Right atrium auricular region (tissue), 2 donors: ENCODE results near the gene SKIC2. TPM values are rescaled to one million over a fixed set of nuclear protein-coding genes. Genes with fewer than 3 reads are reported as not detected.
A peak's percentile ranks its signal among the peaks of the same experiment; 100 is the strongest.

Source experiments
- DNase-seq: peaks from one replicate; pipeline ENCODE4 v3.0.0-alpha.2; 2019; ENCODE audit warnings: low spot score
- H3K27ac ChIP-seq, 2 donors: fragments of 200-600 bp; sonication (generic); 1 replicate in 1 of 2; 2 replicates in 1 of 2; pipeline ENCODE4 v1.5.1; 2016 to 2019
- H3K27me3 ChIP-seq, 2 donors: fragments of 200-600 bp; sonication (generic); one replicate each; pipeline versions ENCODE4 v1.5.1 to v1.6.0; 2017 to 2019
- H3K36me3 ChIP-seq: fragments of 200-600 bp; sonication (generic); one replicate; pipeline ENCODE4 v1.5.1; 2016
- H3K4me1 ChIP-seq, 2 donors: fragments of 200-600 bp; sonication (generic); one replicate each; pipeline versions ENCODE4 v1.5.1 to v1.6.0; 2017 to 2019
- H3K4me3 ChIP-seq, 2 donors: fragments of 200-600 bp; sonication (generic); 1 replicate in 1 of 2; 2 replicates in 1 of 2; pipeline ENCODE4 v1.5.1; 2017 to 2019; ENCODE audit warnings: mild to moderate bottlenecking in 1 of 2, moderate library complexity in 1 of 2
- H3K9me3 ChIP-seq, 2 donors: fragments of 200-600 bp; sonication (generic); one replicate each; pipeline ENCODE4 v1.5.1; 2019
- total RNA-seq, 2 donors: library from RNA; depleted of rRNA; stranded (reverse); fragments of >200 nt; gene quantifications; one replicate each; pipeline ENCODE4 v1.1.0, GENCODE V29; 2016
- TF ChIP-seq, protein P1 (sequence below), 2 donors: fragments of 200-600 bp; sonication (generic); IDR thresholded peaks; one replicate each; pipeline ENCODE4 v1.5.1; 2019; ENCODE audit warnings: antibody characterized with exemption in 2 of 2

Gene SKIC2
- total RNA-seq, 2 donors from 2014 or later: 18.7 to 31.6 TPM

DNA sequence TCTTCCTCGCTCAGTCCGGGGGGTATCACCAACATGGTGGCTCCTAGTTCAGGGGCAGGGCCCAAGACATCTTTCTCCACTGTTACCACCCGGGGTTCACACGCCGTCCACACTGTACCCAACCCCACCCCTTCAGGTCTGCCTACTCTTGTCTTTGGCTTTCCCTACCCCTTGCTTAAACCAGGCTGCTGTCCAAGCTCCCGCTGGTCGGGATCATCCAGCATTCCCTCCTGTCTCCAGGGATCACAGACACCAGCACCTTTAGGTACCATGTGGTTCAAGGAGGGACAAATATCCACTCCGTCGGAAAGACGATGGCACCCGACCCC is 599 bp upstream of the SKIC2 start:
- Histone ChIP-seq H3K4me1 (peaks cover 0 to 20% of the 10 kb centered on the region in 2 donors), H3K4me3 (peak overlapping the region; percentile 82 to 89), H3K36me3 (peaks cover 58% of the 10 kb centered on the region), H3K9me3 (no peaks in the 10 kb centered on the region), H3K27me3 (no peaks in the 10 kb centered on the region), H3K27ac (peak overlapping the region; percentile 75 to 84)
- TF ChIP-seq, protein P1, sequence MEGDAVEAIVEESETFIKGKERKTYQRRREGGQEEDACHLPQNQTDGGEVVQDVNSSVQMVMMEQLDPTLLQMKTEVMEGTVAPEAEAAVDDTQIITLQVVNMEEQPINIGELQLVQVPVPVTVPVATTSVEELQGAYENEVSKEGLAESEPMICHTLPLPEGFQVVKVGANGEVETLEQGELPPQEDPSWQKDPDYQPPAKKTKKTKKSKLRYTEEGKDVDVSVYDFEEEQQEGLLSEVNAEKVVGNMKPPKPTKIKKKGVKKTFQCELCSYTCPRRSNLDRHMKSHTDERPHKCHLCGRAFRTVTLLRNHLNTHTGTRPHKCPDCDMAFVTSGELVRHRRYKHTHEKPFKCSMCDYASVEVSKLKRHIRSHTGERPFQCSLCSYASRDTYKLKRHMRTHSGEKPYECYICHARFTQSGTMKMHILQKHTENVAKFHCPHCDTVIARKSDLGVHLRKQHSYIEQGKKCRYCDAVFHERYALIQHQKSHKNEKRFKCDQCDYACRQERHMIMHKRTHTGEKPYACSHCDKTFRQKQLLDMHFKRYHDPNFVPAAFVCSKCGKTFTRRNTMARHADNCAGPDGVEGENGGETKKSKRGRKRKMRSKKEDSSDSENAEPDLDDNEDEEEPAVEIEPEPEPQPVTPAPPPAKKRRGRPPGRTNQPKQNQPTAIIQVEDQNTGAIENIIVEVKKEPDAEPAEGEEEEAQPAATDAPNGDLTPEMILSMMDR (IDR thresholded peaks at IDR 0.05): no peak
- DNase-seq: no peak

DNA sequence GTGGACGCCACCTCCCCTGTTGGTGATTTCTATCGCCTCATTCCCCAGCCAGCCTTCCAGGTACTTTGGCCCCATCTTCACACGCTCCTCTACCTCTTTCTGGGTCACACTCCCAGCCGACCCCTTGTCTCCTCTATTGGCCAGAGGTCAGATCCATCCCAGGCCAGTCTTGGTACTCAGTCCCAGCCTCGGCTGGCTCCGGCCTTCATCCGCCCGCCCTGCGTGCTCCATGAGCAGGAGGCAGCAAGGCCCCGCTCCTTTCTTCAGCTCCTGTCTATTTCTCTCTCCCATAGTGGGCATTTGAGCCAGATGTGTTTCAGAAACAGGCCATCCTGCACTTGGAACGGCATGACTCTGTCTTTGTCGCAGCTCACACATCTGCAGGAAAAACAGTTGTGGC is 2.6 kb downstream of the SKIC2 start:
- TF ChIP-seq, protein P1 (IDR thresholded peaks at IDR 0.05): no peak
- Histone ChIP-seq H3K36me3 (peaks cover 50% of the 10 kb centered on the region), H3K4me3 (no peak overlapping the region), H3K27ac (no peak overlapping the region), H3K4me1 (peaks cover 0 to 20% of the 10 kb centered on the region in 2 donors), H3K27me3 (no peaks in the 10 kb centered on the region), H3K9me3 (no peaks in the 10 kb centered on the region)
- DNase-seq: no peak

DNA sequence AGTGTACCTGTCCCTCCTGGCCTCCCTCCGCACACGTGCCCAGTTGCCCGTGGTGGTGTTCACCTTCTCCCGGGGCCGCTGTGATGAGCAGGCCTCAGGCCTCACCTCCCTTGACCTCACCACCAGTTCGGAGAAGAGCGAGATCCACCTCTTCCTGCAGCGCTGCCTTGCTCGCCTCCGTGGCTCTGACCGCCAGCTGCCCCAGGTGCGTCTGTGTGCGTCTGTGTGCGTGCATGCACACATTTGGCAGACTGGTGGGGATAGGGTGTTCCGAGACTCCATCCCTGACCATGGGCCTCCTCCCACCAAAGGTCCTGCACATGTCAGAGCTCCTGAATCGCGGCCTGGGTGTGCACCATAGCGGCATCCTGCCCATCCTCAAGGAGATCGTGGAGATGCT is 4.9 kb downstream of the SKIC2 start:
- Histone ChIP-seq H3K4me3 (no peak overlapping the region), H3K9me3 (no peaks in the 10 kb centered on the region), H3K27me3 (no peaks in the 10 kb centered on the region), H3K36me3 (peaks cover 69% of the 10 kb centered on the region), H3K4me1 (peaks cover 0 to 10% of the 10 kb centered on the region in 2 donors), H3K27ac (no peak overlapping the region)
- DNase-seq: no peak
- TF ChIP-seq, protein P1 (IDR thresholded peaks at IDR 0.05): no peak

- TF ChIP-seq, protein P1 (IDR thresholded peaks at IDR 0.05): no peak
- peaks cover 0 to 10% of the 10 kb centered on the region in 2 donors for H3K4me1 ChIP-seq
- no peak overlapping the region for H3K27ac ChIP-seq
- no peak overlapping the region for H3K4me3 ChIP-seq
- H3K36me3 ChIP-seq: peaks cover 86% of the 10 kb centered on the region
- H3K27me3 ChIP-seq: no peaks in the 10 kb centered on the region
- no peak for DNase-seq
- H3K9me3 ChIP-seq: no peaks in the 10 kb centered on the region
Measured at GRCh38 chr6:31965700-31966099, 6.7 kb downstream of the SKIC2 start.

DNA sequence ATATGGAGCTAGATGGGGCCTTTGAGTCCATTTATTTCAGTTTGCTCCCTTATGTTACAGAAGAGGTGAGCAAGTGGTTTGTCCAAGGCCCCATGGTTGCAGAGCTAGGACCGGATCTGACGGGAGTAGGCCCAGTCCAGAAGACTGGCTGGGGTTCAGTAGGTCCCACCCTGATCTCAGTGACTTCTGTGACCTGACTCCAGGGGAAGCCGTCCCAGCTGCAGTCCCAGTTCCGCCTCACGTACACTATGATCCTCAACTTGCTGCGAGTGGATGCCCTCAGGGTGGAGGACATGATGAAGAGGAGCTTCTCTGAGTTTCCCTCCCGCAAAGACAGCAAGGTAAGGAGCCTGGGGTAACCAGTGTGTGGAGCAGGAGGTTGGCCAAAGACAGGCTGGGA is 7.5 kb downstream of the SKIC2 start:
- Histone ChIP-seq H3K9me3 (no peaks in the 10 kb centered on the region), H3K36me3 (peaks cover 79% of the 10 kb centered on the region), H3K4me3 (no peak overlapping the region), H3K27me3 (no peaks in the 10 kb centered on the region), H3K27ac (no peak overlapping the region), H3K4me1 (peaks cover 0 to 19% of the 10 kb centered on the region in 2 donors)
- no peak for DNase-seq
- TF ChIP-seq, protein P1 (IDR thresholded peaks at IDR 0.05): no peak
